Mesothelial cell of epicardium (in vitro differentiated cells): ENCODE results near the gene ABCA7. TPM values are rescaled to one million over a fixed set of nuclear protein-coding genes. Genes with fewer than 3 reads are reported as not detected.

Experiments
- DNase-seq, 2 experiments: peaks; one replicate each; pipeline ENCODE4 v3.0.0; 2021; ENCODE audit warnings: low spot score in 2 of 2; ENCODE audit not compliant: unreplicated experiment in 2 of 2
- H3K27ac Mint-ChIP-seq: 2 replicates; pipeline ENCODE4 v1.8.0; 2021; ENCODE audit warnings: mixed read lengths
- H3K27me3 Mint-ChIP-seq: 2 replicates; pipeline ENCODE4 v1.8.0; 2021; ENCODE audit warnings: low read depth, mixed read lengths
- H3K36me3 Mint-ChIP-seq: 2 replicates; pipeline ENCODE4 v1.8.0; 2021; ENCODE audit warnings: mixed read lengths
- H3K4me1 Mint-ChIP-seq: 2 replicates; pipeline ENCODE4 v1.8.0; 2021; ENCODE audit warnings: mixed read lengths
- H3K4me3 Mint-ChIP-seq: 2 replicates; pipeline ENCODE4 v1.8.0; 2021; ENCODE audit warnings: mild to moderate bottlenecking, moderate library complexity, mixed read lengths
- H3K9me3 Mint-ChIP-seq: 2 replicates; pipeline ENCODE4 v1.8.0; 2021; ENCODE audit warnings: mixed read lengths
- total RNA-seq: library from RNA; stranded (reverse); gene quantifications from 3 replicates; pipeline ENCODE4 v1.2.1, GENCODE V29; 2021
- TF ChIP-seq, protein P1 (sequence below): fragments of 200-600 bp; sonication (generic); IDR thresholded peaks from one replicate; pipeline ENCODE4 v1.5.0; 2021; ENCODE audit warnings: antibody characterized with exemption; ENCODE audit not compliant: unreplicated experiment

ABCA7 gene
- total RNA-seq, 1 donor from 2014 or later, result 22.5 TPM

DNA sequence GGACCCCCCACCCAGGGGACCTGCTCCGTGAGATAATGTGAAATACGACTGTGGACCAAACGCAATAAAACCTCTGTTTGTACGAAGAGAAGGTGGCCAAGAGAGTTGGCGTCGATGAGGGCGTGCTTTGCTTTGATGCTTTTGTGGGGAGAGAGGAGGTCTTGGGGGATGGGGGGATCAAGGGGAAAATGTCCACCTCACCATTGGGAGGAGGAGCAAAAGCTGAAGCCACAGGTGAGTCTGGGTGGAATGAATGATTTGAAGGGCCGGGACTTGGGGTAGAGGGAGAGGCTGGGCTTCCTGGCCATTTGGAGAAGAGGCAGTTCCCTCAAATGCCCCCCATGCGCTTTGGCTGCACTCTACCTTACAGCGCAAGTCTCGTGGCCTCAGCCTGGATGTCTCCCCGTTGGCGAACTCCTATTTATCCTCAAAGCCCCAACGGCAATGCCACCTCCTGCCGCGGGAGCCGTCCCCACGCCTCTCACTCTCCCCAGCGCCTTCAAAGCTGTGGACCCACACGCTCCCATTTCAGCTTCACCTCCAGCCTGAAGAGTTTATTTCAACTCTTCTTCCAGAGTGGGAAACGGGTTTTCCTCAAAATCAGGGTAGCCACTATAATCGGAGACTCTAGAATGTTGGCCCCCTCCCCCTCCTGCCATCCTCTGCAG lies 795 bp upstream of the ABCA7 start:
- Mint-ChIP-seq H3K4me3 (peak overlapping the region; percentile 73), H3K27ac (peak overlapping the region; percentile 89), H3K27me3 (no peaks in the 10 kb centered on the region), H3K36me3 (peaks cover 18% of the 10 kb centered on the region), H3K9me3 (no peaks in the 10 kb centered on the region), H3K4me1 (peaks cover 20% of the 10 kb centered on the region)
- DNase-seq, result no peak
- TF ChIP-seq, protein P1, sequence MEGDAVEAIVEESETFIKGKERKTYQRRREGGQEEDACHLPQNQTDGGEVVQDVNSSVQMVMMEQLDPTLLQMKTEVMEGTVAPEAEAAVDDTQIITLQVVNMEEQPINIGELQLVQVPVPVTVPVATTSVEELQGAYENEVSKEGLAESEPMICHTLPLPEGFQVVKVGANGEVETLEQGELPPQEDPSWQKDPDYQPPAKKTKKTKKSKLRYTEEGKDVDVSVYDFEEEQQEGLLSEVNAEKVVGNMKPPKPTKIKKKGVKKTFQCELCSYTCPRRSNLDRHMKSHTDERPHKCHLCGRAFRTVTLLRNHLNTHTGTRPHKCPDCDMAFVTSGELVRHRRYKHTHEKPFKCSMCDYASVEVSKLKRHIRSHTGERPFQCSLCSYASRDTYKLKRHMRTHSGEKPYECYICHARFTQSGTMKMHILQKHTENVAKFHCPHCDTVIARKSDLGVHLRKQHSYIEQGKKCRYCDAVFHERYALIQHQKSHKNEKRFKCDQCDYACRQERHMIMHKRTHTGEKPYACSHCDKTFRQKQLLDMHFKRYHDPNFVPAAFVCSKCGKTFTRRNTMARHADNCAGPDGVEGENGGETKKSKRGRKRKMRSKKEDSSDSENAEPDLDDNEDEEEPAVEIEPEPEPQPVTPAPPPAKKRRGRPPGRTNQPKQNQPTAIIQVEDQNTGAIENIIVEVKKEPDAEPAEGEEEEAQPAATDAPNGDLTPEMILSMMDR, result no peak

DNA sequence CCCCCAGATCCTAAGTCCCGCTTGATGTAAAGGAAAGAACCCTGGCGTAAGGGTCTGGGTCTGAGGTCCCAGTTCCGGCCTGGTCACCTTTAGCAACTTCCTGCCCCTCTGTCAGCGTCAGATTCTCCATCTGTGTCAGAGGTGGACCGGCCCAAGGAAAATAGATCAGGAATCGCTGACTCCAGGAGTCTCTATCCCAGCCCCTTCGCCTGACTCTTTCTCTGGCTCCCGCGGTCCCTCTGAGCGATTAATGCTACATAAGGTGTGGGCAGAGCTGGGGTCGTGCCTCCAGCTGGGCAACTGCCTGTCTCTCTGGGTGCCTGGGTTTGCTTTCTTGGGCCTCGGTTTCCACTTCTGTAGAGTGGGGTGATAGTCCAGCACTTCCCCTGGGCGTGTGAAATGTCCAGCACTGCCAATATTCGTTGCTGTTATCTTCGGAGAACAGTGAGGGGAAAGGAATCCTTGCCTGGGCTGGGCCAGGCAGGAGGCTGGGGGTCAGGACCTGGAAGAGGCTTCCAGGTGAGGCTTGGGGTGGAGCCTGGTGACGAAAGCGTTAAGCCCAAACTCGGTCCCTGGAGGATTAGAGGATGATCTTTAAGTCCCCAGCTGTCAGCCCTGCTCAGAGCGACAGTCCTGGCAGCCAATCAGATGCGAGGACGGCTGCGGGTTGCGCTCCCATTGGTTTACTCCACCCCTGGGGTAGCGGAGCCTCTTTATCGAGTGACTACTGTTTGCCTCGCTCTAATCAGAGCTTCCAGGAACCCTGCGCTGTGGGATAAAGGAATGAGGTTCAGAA lies 767 bp downstream of the ABCA7 start:
- peaks cover 14% of the 10 kb centered on the region for H3K36me3 Mint-ChIP-seq
- no peaks in the 10 kb centered on the region for H3K9me3 Mint-ChIP-seq
- peak overlapping the region; percentile 73 for H3K4me3 Mint-ChIP-seq
- H3K27ac Mint-ChIP-seq, result peak overlapping the region; percentile 86
- no peaks in the 10 kb centered on the region for H3K27me3 Mint-ChIP-seq
- peaks cover 20% of the 10 kb centered on the region for H3K4me1 Mint-ChIP-seq
- TF ChIP-seq, protein P1, result no peak
- peak; percentile 83 to 90 for DNase-seq

DNA sequence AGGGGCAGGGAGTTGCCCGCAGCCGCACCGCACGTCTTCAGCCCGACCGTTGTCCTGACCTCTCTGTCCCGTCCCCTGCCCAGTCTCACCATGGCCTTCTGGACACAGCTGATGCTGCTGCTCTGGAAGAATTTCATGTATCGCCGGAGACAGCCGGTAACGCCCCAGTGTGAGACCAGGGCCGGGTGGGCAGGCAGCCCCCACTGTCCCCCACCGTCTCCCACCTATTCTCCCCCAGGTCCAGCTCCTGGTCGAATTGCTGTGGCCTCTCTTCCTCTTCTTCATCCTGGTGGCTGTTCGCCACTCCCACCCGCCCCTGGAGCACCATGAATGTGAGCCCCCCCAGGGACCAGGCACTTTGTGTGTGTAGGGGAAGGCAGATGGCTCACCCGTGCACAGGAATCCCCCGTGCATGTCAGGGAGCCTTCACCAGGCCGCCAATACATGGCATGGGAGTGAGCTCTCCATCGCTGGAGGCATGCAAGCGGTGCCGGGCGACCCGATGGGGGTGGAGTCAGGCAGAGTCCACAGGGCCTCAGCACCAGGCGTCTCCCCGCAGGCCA lies 1.4 kb downstream of the ABCA7 start:
- TF ChIP-seq, protein P1, result no peak
- Mint-ChIP-seq H3K36me3 (peaks cover 11% of the 10 kb centered on the region), H3K27ac (peak overlapping the region; percentile 56), H3K4me1 (peaks cover 20% of the 10 kb centered on the region), H3K9me3 (no peaks in the 10 kb centered on the region), H3K27me3 (no peaks in the 10 kb centered on the region), H3K4me3 (peak overlapping the region; percentile 73)
- DNase-seq, result no peak

DNA sequence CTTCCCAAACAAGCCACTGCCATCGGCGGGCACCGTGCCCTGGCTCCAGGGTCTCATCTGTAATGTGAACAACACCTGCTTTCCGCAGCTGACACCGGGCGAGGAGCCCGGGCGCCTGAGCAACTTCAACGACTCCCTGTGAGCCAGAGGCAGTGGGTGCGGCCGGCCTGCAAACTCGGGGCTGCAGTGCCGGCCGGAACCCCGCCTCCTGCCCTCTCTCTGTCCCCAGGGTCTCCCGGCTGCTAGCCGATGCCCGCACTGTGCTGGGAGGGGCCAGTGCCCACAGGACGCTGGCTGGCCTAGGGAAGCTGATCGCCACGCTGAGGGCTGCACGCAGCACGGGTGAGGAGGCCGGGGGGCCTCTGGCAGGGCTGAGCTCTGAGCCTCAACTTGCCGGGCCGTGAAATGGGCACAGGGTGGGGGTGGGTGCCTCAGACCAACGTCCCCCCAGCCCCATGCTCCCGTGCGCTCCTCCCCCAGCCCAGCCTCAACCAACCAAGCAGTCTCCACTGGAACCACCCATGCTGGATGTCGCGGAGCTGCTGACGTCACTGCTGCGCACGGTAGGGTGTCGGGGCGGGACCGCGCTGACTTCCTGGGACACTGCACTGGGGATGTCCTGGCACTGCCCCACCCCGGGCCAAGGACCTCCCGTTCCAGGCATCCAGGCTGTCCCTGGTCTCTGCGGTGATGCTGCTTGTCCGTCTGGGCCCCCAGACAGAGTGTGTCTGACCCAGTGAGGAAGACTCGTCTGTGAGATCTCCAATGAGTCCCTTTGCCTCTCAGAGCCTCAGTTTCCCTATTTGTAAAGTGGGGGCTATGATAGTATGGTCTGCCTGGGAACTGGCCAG lies 2.2 kb downstream of the ABCA7 start:
- Mint-ChIP-seq H3K4me3 (peak overlapping the region; percentile 30), H3K9me3 (no peaks in the 10 kb centered on the region), H3K4me1 (peaks cover 20% of the 10 kb centered on the region), H3K36me3 (peaks cover 8% of the 10 kb centered on the region), H3K27ac (no peak overlapping the region), H3K27me3 (no peaks in the 10 kb centered on the region)
- TF ChIP-seq, protein P1, result no peak
- no peak for DNase-seq
